ENCODE data around the gene PMF1. TPM values are rescaled to one million over a fixed set of nuclear protein-coding genes. Genes with fewer than 3 reads are reported as not detected.

PMF1 gene
- total RNA-seq, 2 donors from 2014 or later, result 119 TPM

DNA sequence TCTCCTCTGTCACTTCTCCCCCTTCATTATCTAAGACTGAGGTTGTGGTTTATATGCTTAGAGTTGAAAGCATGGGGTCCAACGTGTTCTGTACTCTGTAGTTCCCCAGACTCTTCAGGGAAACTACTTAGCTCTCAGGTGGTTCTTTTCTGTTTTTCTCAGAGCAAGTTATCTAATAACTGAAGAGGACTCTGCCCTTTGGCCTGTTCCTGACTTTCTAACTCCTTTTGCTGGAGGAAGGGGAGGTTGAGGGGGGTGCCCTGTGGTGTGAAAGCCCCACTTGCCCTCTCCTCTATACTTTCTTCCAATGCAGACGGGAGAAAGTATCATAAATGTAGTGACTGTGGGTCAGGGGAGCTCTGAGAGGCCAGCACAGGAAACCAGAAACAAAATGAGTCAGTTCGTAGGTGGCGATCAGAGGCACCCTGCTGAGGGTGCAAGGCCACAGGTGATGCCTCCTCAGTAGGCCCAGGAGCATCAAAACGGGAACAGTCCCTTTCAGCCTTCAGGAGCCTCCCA, 13.9 kb upstream of the PMF1 start:
- H3K4me3 Mint-ChIP-seq, result no peak overlapping the region
- H3K27ac Mint-ChIP-seq, result peak overlapping the region; percentile 41
- no peak for DNase-seq

DNA sequence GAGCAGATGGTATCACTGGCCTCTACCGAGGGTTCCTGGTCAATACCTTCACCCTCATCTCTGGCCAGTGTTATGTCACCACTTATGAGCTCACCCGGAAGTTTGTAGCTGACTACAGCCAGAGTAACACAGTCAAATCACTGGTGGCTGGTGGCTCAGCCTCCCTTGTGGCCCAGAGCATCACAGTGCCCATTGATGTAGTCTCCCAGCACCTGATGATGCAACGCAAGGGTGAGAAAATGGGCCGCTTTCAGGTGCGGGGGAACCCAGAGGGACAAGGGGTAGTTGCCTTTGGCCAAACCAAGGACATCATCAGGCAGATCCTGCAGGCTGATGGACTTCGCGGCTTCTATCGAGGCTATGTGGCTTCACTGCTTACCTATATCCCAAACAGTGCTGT, 12.8 kb upstream of the PMF1 start:
- TF ChIP-seq, protein P1, sequence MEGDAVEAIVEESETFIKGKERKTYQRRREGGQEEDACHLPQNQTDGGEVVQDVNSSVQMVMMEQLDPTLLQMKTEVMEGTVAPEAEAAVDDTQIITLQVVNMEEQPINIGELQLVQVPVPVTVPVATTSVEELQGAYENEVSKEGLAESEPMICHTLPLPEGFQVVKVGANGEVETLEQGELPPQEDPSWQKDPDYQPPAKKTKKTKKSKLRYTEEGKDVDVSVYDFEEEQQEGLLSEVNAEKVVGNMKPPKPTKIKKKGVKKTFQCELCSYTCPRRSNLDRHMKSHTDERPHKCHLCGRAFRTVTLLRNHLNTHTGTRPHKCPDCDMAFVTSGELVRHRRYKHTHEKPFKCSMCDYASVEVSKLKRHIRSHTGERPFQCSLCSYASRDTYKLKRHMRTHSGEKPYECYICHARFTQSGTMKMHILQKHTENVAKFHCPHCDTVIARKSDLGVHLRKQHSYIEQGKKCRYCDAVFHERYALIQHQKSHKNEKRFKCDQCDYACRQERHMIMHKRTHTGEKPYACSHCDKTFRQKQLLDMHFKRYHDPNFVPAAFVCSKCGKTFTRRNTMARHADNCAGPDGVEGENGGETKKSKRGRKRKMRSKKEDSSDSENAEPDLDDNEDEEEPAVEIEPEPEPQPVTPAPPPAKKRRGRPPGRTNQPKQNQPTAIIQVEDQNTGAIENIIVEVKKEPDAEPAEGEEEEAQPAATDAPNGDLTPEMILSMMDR (conservative IDR thresholded peaks at IDR 0.05), result no peak
- Histone ChIP-seq H3K4me3 (ENCODE audit: low read length) (no peak overlapping the region), H3K9ac (ENCODE audit: extremely low read depth, low read length, poor library complexity, severe bottlenecking) (no peak overlapping the region), H3K27me3 (ENCODE audit: control insufficient read depth, insufficient read depth, low read length, poor library complexity, severe bottlenecking) (no peaks in the 10 kb centered on the region), H3K4me1 (ENCODE audit: control insufficient read depth, insufficient read depth, low read length) (peaks cover 8% of the 10 kb centered on the region), H3K36me3 (ENCODE audit: control insufficient read depth, insufficient read depth, low read length) (peaks cover 61% of the 10 kb centered on the region), H3K9me3 (ENCODE audit: control insufficient read depth, low read length) (no peaks in the 10 kb centered on the region), H3K27ac (ENCODE audit: low read depth, low read length) (no peak overlapping the region)
- Mint-ChIP-seq H3K36me3 (ENCODE audit: low read depth) (peaks cover 42% of the 10 kb centered on the region), H3K27me3 (ENCODE audit: insufficient read depth) (no peaks in the 10 kb centered on the region), H3K9me3 (no peaks in the 10 kb centered on the region), H3K27ac (no peak overlapping the region), H3K4me1 (peaks cover 21% of the 10 kb centered on the region), H3K4me3 (no peak overlapping the region)
- no peak for DNase-seq
- WGBS, 2 experiments (ENCODE audit: insufficient coverage in 1 of 2, insufficient read length in 1 of 2), result 96 to 100% methylated on average over 4 to 8 of the region's 8 CpGs

More for the DNA sequence above, 13.9 kb upstream of the PMF1 start:
- Histone ChIP-seq H3K4me3 (ENCODE audit: low read length) (no peak overlapping the region), H3K9me3 (ENCODE audit: control insufficient read depth, low read length) (no peaks in the 10 kb centered on the region), H3K36me3 (ENCODE audit: control insufficient read depth, insufficient read depth, low read length) (peaks cover 61% of the 10 kb centered on the region), H3K27ac (ENCODE audit: low read depth, low read length) (no peak overlapping the region), H3K4me1 (ENCODE audit: control insufficient read depth, insufficient read depth, low read length) (peaks cover 8% of the 10 kb centered on the region), H3K9ac (ENCODE audit: extremely low read depth, low read length, poor library complexity, severe bottlenecking) (no peak overlapping the region), H3K27me3 (ENCODE audit: control insufficient read depth, insufficient read depth, low read length, poor library complexity, severe bottlenecking) (no peaks in the 10 kb centered on the region)
- Mint-ChIP-seq H3K9me3 (no peaks in the 10 kb centered on the region), H3K36me3 (ENCODE audit: low read depth) (peaks cover 37% of the 10 kb centered on the region), H3K27me3 (ENCODE audit: insufficient read depth) (no peaks in the 10 kb centered on the region), H3K4me1 (peaks cover 28% of the 10 kb centered on the region)
- TF ChIP-seq, protein P1 (conservative IDR thresholded peaks at IDR 0.05), result no peak
- WGBS, 2 experiments (ENCODE audit: insufficient coverage in 1 of 2, insufficient read length in 1 of 2), result 86 to 90% methylated on average over 3 to 5 of the region's 5 CpGs

DNA sequence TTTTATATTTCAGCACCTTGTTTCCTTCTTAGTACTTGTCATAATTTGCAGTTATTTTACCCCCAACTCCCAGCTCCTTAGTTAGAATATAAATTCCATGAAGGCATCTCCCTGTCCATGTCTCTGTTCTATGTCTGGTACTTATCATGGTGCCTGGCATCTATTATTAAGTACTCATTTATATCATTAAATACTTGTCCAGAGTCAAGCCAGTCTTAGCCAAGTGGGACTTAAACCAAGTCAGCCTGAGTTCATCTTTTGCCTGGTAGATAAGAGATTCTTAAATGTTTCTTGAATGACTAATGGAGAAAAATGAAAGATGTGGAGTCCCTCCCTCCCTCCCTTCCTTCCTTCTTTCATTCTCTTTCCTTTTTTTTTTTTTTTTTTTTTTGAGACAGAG, 9.5 kb upstream of the PMF1 start:
- Histone ChIP-seq H3K4me1 (ENCODE audit: control insufficient read depth, insufficient read depth, low read length) (no peaks in the 10 kb centered on the region), H3K4me3 (ENCODE audit: low read length) (no peak overlapping the region), H3K36me3 (ENCODE audit: control insufficient read depth, insufficient read depth, low read length) (peaks cover 54% of the 10 kb centered on the region), H3K9me3 (ENCODE audit: control insufficient read depth, low read length) (no peaks in the 10 kb centered on the region), H3K27ac (ENCODE audit: low read depth, low read length) (no peak overlapping the region), H3K27me3 (ENCODE audit: control insufficient read depth, insufficient read depth, low read length, poor library complexity, severe bottlenecking) (no peaks in the 10 kb centered on the region), H3K9ac (ENCODE audit: extremely low read depth, low read length, poor library complexity, severe bottlenecking) (no peak overlapping the region)
- Mint-ChIP-seq H3K27me3 (ENCODE audit: insufficient read depth) (no peaks in the 10 kb centered on the region), H3K9me3 (no peaks in the 10 kb centered on the region), H3K4me3 (no peak overlapping the region), H3K4me1 (peaks cover 6% of the 10 kb centered on the region), H3K27ac (no peak overlapping the region), H3K36me3 (ENCODE audit: low read depth) (peaks cover 42% of the 10 kb centered on the region)
- no peak for DNase-seq
- TF ChIP-seq, protein P1 (conservative IDR thresholded peaks at IDR 0.05), result no peak
